Measurements from ENCODE around the gene UGT2A3. TPM values are rescaled to one million over a fixed set of nuclear protein-coding genes. Genes with fewer than 3 reads are reported as not detected.

The UGT2A3 gene
- total RNA-seq, 1 experiment from 2014 or later, result 0.11 TPM

GRCh38 chr4:68951806-68952585 is 392 bp upstream of the UGT2A3 start:
- ChIA-PET POLR2A (no interaction called here), CTCF (interaction anchor here (1.5 kb wide), 1 partner anchor 46 kb away, joined by 3 read pairs; no protein-coding TSS in a partner anchor)
- ATAC-seq (no peak), DNase-seq (ENCODE audit: low spot score) (no peak)
- no peak for TF ChIP-seq MAX (CRISPR knock-in tag; IDR thresholded peaks at IDR 0.05)
- no peak for TF ChIP-seq FOXJ3 (CRISPR knock-in tag; IDR thresholded peaks at IDR 0.05; ENCODE audit: borderline replicate concordance)
- TF ChIP-seq NR2C2 (CRISPR knock-in tag; IDR thresholded peaks at IDR 0.05), result no peak
- no peak for TF ChIP-seq NR1H2 (CRISPR knock-in tag; IDR thresholded peaks at IDR 0.05)
- no peak for TF ChIP-seq ZNF263 (CRISPR knock-in tag; IDR thresholded peaks at IDR 0.05; ENCODE audit: low read depth)
- TF ChIP-seq ZNF671 (CRISPR knock-in tag; IDR thresholded peaks at IDR 0.05), result no peak
- no peak for TF ChIP-seq FOXP1 (CRISPR knock-in tag; IDR thresholded peaks at IDR 0.05; ENCODE audit: borderline replicate concordance)
- TF ChIP-seq ATF1 (CRISPR knock-in tag; IDR thresholded peaks at IDR 0.05), result no peak
- Mint-ChIP-seq H3K4me1 (peaks cover 16% of the 10 kb centered on the region), H3K27me3 (ENCODE audit: low read depth) (no peaks in the 10 kb centered on the region), H3K9me3 (peaks cover 9% of the 10 kb centered on the region), H3K36me3 (no peaks in the 10 kb centered on the region), H3K27ac (no peak overlapping the region), H3K4me3 (no peak overlapping the region)

- Mint-ChIP-seq H3K4me1 (peaks cover 16% of the 10 kb centered on the region), H3K27ac (no peak overlapping the region), H3K27me3 (ENCODE audit: low read depth) (no peaks in the 10 kb centered on the region), H3K9me3 (no peaks in the 10 kb centered on the region; the same call in 1 of the 2 replicates), H3K36me3 (no peaks in the 10 kb centered on the region), H3K4me3 (no peak overlapping the region)
- ChIA-PET POLR2A (no interaction called here), CTCF (no interaction called here)
- DNase-seq (ENCODE audit: low spot score) (no peak), ATAC-seq (no peak)
- TF ChIP-seq ZNF425 (CRISPR knock-in tag; conservative IDR thresholded peaks at IDR 0.05) (no peak), IRF1 (CRISPR knock-in tag; IDR thresholded peaks at IDR 0.05) (no peak)
Measured at GRCh38 chr4:68950033-68950432, 1.6 kb downstream of the UGT2A3 start.

DNA sequence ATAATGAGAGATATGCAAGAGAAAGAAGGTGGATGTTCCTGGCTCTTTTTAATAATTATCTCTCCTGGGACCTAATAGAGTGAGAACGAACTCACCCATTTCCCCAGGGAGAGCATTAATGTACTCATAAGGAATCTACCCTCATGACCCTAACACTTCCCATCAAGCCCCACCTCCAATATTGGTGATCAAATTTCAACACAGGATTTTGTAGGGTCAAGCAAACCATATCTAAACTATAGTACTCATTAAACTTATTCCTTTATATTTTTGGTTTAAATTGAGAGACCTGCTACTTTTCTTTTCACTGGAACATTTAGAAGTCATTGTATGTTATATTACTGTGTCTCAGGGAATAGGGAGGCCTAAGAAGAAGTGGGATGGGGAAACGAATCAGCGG is 2.6 kb downstream of the UGT2A3 start:
- H3K4me3 Mint-ChIP-seq, result no peak overlapping the region
- no peaks in the 10 kb centered on the region for H3K36me3 Mint-ChIP-seq
- H3K9me3 Mint-ChIP-seq, result no peaks in the 10 kb centered on the region; the same call in 1 of the 2 replicates
- ATAC-seq (no peak), DNase-seq (ENCODE audit: low spot score) (no peak)
- no peaks in the 10 kb centered on the region for H3K27me3 Mint-ChIP-seq (ENCODE audit: low read depth)
- POLR2A ChIA-PET, result no interaction called here
- H3K27ac Mint-ChIP-seq, result no peak overlapping the region
- CTCF ChIA-PET, result no interaction called here
- H3K4me1 Mint-ChIP-seq, result peaks cover 16% of the 10 kb centered on the region
- TF ChIP-seq NFATC4 (CRISPR knock-in tag; IDR thresholded peaks at IDR 0.05), result no peak
- no peak for TF ChIP-seq IRF2 (CRISPR knock-in tag; IDR thresholded peaks at IDR 0.05; ENCODE audit: borderline replicate concordance, low read depth)
- TF ChIP-seq, protein P1, sequence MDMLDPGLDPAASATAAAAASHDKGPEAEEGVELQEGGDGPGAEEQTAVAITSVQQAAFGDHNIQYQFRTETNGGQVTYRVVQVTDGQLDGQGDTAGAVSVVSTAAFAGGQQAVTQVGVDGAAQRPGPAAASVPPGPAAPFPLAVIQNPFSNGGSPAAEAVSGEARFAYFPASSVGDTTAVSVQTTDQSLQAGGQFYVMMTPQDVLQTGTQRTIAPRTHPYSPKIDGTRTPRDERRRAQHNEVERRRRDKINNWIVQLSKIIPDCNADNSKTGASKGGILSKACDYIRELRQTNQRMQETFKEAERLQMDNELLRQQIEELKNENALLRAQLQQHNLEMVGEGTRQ (CRISPR knock-in tag; IDR thresholded peaks at IDR 0.05), result no peak
- TF ChIP-seq TEAD4 (CRISPR knock-in tag; IDR thresholded peaks at IDR 0.05), result no peak
- TF ChIP-seq ZNF138 (CRISPR knock-in tag; conservative IDR thresholded peaks at IDR 0.05), result no peak
- no peak for TF ChIP-seq KAT7 (CRISPR knock-in tag; IDR thresholded peaks at IDR 0.05; ENCODE audit: borderline replicate concordance)
- TF ChIP-seq ZNF232 (CRISPR knock-in tag; IDR thresholded peaks at IDR 0.05), result no peak
- TF ChIP-seq AR (CRISPR knock-in tag; IDR thresholded peaks at IDR 0.05), result no peak
- no peak for TF ChIP-seq MXD4 (CRISPR knock-in tag; IDR thresholded peaks at IDR 0.05; ENCODE audit: borderline replicate concordance)
- no peak for TF ChIP-seq E2F5 (CRISPR knock-in tag; IDR thresholded peaks at IDR 0.05)
- no peak for TF ChIP-seq NR1H2 (CRISPR knock-in tag; IDR thresholded peaks at IDR 0.05)
- no peak for TF ChIP-seq SOX15 (CRISPR knock-in tag; IDR thresholded peaks at IDR 0.05)

Data from WTC11 (cell line).